ENCODE data around the gene MS4A13. TPM values are rescaled to one million over a fixed set of nuclear protein-coding genes. Genes with fewer than 3 reads are reported as not detected.
"Not testable (repeated sequence)": the region's sequence is repeated elsewhere in the genome, so short reads cannot be mapped to it uniquely, and the experiment has no call there.

MS4A13 gene
- total and polyA plus RNA-seq, 3 donors from 2014 or later, result 0.55 to 7.0 TPM; not detected in 1

DNA sequence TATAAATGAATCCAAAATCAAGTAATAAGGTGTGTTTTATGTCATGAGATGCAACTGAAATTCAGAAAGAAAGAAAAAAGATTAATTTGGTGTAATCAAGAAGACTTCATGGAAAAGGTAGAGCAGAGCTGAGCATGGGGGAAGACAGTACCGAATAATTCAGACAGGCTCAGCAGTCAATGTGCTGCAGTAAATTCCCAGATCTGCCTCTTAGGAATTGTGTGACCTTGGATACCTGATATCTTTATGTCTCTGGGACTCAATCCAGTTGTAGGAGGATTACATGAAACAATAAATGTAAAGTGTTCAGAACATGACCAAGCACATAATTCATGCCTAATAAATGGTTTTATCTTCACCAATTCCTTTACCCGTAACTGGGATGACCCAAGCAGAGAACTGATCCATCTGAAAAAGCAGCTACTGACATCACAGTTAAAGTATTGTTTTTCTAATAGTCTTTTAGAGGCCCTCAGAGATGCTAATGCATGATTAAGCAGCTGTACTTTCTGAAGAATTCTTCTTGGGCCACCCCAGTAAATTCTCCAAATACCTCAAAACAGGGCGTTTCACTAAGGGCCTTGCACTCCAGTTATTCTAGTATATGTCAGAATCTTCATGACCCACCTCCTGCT, 14.8 kb upstream of the MS4A13 start:
- no peaks in the 10 kb centered on the region for H3K36me3 ChIP-seq (ENCODE audit: low read depth, missing control alignments)
- DNase-seq, result no peak
- WGBS, 2 donors, result 39 to 41% methylated on average over 3 of the region's 3 CpGs
- H3K27ac ChIP-seq, result no peak overlapping the region
- no peaks in the 10 kb centered on the region for H3K9me3 ChIP-seq
- intact Hi-C loops (cut with DNase I; ENCODE audit: low total_unique reads), result no loop called here
- TF ChIP-seq CTCF (IDR thresholded peaks at IDR 0.05) (no peak), POLR2A (IDR thresholded peaks at IDR 0.05) (no peak)
- H3K4me1 ChIP-seq, result no peaks in the 10 kb centered on the region
- H3K4me3 ChIP-seq, result no peak overlapping the region
- H3K27me3 ChIP-seq, result no peaks in the 10 kb centered on the region

GRCh38 chr11:60502221-60502775, 12.9 kb upstream of the MS4A13 start:
- Histone ChIP-seq H3K27me3 (no peaks in the 10 kb centered on the region), H3K4me3 (no peak overlapping the region), H3K9me3 (no peaks in the 10 kb centered on the region), H3K36me3 (ENCODE audit: low read depth, missing control alignments) (no peaks in the 10 kb centered on the region), H3K27ac (no peak overlapping the region), H3K4me1 (no peaks in the 10 kb centered on the region)
- DNase-seq, result no peak
- WGBS, 2 donors, result 86 to 89% methylated on average over 3 of the region's 3 CpGs
- intact Hi-C loops (cut with DNase I; ENCODE audit: low total_unique reads), result no loop called here
- TF ChIP-seq POLR2A (IDR thresholded peaks at IDR 0.05) (no peak), CTCF (IDR thresholded peaks at IDR 0.05) (no peak)

GRCh38 chr11:60504219-60504905, 10.8 kb upstream of the MS4A13 start:
- Histone ChIP-seq H3K36me3 (ENCODE audit: low read depth, missing control alignments) (no peaks in the 10 kb centered on the region), H3K9me3 (no peaks in the 10 kb centered on the region), H3K4me1 (no peaks in the 10 kb centered on the region), H3K27me3 (no peaks in the 10 kb centered on the region), H3K4me3 (no peak overlapping the region), H3K27ac (no peak overlapping the region)
- intact Hi-C loops (cut with DNase I; ENCODE audit: low total_unique reads), result no loop called here
- 89 to 94% methylated on average over 3 of the region's 3 CpGs for WGBS, 2 donors
- TF ChIP-seq CTCF (IDR thresholded peaks at IDR 0.05) (no peak), POLR2A (IDR thresholded peaks at IDR 0.05) (no peak)
- DNase-seq, result no peak

DNA sequence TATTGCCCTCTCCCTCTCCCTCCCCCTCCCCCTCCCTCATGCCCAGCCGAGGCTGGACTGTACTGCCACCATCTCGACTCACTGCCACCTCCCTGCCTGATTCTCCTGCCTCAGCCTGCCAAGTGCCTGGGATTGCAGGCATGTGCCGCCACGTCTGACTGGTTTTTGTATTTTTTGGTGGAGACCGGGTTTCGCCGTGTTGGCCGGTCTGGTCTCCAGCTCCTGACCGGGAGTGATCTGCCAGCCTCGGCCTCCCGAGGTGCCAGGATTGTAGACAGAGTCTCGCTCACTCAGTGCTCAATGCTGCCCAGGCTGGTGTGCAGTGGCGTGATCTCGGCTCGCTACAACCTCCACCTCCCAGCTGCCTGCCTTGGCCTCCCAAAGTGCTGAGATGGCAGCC, 5.6 kb upstream of the MS4A13 start:
- H3K27ac ChIP-seq; H3K36me3 ChIP-seq (ENCODE audit: low read depth, missing control alignments); H3K27me3 ChIP-seq; DNase-seq; H3K4me3 ChIP-seq; H3K9me3 ChIP-seq; H3K4me1 ChIP-seq; intact Hi-C loops (cut with DNase I; ENCODE audit: low total_unique reads): not testable (repeated sequence)
- WGBS, 2 donors, result 49 to 79% methylated on average over 7 to 12 of the region's 15 CpGs

GRCh38 chr11:60510209-60510608, 5.0 kb upstream of the MS4A13 start:
- H3K9me3 ChIP-seq; H3K27me3 ChIP-seq; H3K4me1 ChIP-seq; H3K4me3 ChIP-seq; H3K27ac ChIP-seq; H3K36me3 ChIP-seq (ENCODE audit: low read depth, missing control alignments); intact Hi-C loops (cut with DNase I; ENCODE audit: low total_unique reads); DNase-seq: not testable (repeated sequence)
- WGBS, 2 donors, result 48 to 81% methylated on average over 5 to 27 of the region's 28 CpGs

Measured in testis (tissue), 3 donors.